ENCODE measurements around the gene PNMA6A. TPM values are rescaled to one million over a fixed set of nuclear protein-coding genes. Genes with fewer than 3 reads are reported as not detected.
"Not testable (repeated sequence)": the region's sequence is repeated elsewhere in the genome, so short reads cannot be mapped to it uniquely, and the experiment has no call there.

PNMA6A gene
- total RNA-seq, 2 donors from 2014 or later: 5.2 to 7.6 TPM

GRCh38 chrX:153120230-153120629 is 48.0 kb downstream of the PNMA6A start:
- not testable (repeated sequence) for H3K4me3 ChIP-seq (ENCODE audit: low read length); H3K4me1 Mint-ChIP-seq; H3K9ac ChIP-seq (ENCODE audit: extremely low read depth, low read length, poor library complexity, severe bottlenecking); H3K27ac ChIP-seq (ENCODE audit: low read depth, low read length); H3K9me3 Mint-ChIP-seq; H3K27me3 ChIP-seq (ENCODE audit: control insufficient read depth, insufficient read depth, low read length, poor library complexity, severe bottlenecking); DNase-seq; H3K27me3 Mint-ChIP-seq (ENCODE audit: insufficient read depth); H3K4me1 ChIP-seq (ENCODE audit: control insufficient read depth, insufficient read depth, low read length); H3K36me3 Mint-ChIP-seq (ENCODE audit: low read depth); H3K27ac Mint-ChIP-seq; H3K36me3 ChIP-seq (ENCODE audit: control insufficient read depth, insufficient read depth, low read length); H3K4me3 Mint-ChIP-seq; H3K9me3 ChIP-seq (ENCODE audit: control insufficient read depth, low read length)
- no CpG with 5 or more reads among the region's 8 CpGs for WGBS, 2 experiments (ENCODE audit: insufficient coverage in 1 of 2, insufficient read length in 1 of 2)

- H3K27ac Mint-ChIP-seq; H3K9me3 ChIP-seq (ENCODE audit: control insufficient read depth, low read length); H3K9me3 Mint-ChIP-seq; DNase-seq; H3K27ac ChIP-seq (ENCODE audit: low read depth, low read length); H3K4me3 ChIP-seq (ENCODE audit: low read length); H3K27me3 Mint-ChIP-seq (ENCODE audit: insufficient read depth); H3K4me1 Mint-ChIP-seq; H3K36me3 ChIP-seq (ENCODE audit: control insufficient read depth, insufficient read depth, low read length); H3K9ac ChIP-seq (ENCODE audit: extremely low read depth, low read length, poor library complexity, severe bottlenecking); H3K4me1 ChIP-seq (ENCODE audit: control insufficient read depth, insufficient read depth, low read length); H3K27me3 ChIP-seq (ENCODE audit: control insufficient read depth, insufficient read depth, low read length, poor library complexity, severe bottlenecking); H3K36me3 Mint-ChIP-seq (ENCODE audit: low read depth); H3K4me3 Mint-ChIP-seq: not testable (repeated sequence)
- WGBS, 2 experiments (ENCODE audit: insufficient coverage in 1 of 2, insufficient read length in 1 of 2): no CpG with 5 or more reads among the region's 14 CpGs
These were observed 51.2 kb downstream of the PNMA6A start for GRCh38 chrX:153123468-153123867.

Other genes starting within 250 kb of the PNMA6A start
- gene CETN2, start 241.7 kb upstream of the PNMA6A start, total RNA-seq: 10 to 100 TPM; 44.1 to 54.3 TPM
- 10 to 100 TPM; 25.8 to 34.8 TPM for gene NSDHL, start 241.4 kb upstream of the PNMA6A start, total RNA-seq
- 10 to 100 TPM; 13.5 to 20.7 TPM for gene ZNF185, start 174.4 kb upstream of the PNMA6A start, total RNA-seq
- gene PNMA5, start 78.3 kb upstream of the PNMA6A start, total RNA-seq: under 1 TPM; 0.15 to 0.29 TPM
- 1 to 10 TPM; 5.4 to 7.4 TPM for gene PNMA3, start 16.0 kb upstream of the PNMA6A start, total RNA-seq
- gene MAGEA1, start 106.8 kb downstream of the PNMA6A start, total RNA-seq: not detected
- not detected for gene PNMA6F, start 249.3 kb downstream of the PNMA6A start, total RNA-seq

Measured in endodermal cell (in vitro differentiated cells).